ENCODE measurements around the gene MINK1. TPM values are rescaled to one million over a fixed set of nuclear protein-coding genes. Genes with fewer than 3 reads are reported as not detected.
A peak's percentile ranks its signal among the peaks of the same experiment; 100 is the strongest.

Gene MINK1
- total RNA-seq, 1 experiment from 2014 or later = 105 TPM

DNA sequence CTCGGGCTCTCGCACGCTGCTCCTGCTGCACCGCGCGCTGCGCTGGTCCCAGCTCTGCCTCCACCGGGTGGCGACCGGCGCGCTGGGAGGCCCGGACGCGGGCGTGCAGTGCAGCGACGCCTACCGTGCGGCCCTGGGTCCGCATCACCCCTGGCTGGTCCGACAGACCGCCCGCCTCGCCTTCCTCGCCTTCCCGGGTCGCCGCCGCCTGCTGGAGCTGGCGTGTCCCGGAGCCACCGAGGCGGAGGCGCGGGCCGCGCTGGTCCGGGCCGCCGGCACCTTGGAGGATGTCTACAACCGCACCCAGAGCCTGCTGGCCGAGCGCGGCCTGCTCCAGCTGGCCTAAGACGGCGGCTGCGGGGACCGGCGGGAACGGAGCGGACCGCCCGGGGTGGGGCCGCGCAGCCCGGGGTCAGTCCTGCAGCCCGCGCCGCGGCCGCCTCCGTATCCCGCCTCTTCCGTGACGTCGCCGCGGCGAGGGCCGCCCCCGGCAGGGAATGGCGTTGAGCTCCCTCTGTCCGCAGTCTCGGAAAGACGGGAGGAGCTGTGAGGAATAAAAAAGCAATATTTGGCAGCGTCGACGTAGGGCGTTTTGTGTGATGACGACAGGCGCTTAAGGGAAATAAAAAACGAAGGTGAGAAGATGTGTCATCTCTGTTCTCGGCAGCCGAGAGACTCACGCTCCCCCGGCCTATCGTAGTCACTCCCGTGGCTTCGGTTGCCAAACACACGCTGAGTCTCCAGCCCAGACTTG, 43.0 kb upstream of the MINK1 start (continued):
- TF ChIP-seq KAT7 (CRISPR knock-in tag; IDR thresholded peaks at IDR 0.05; ENCODE audit: borderline replicate concordance) (no peak), NFATC4 (CRISPR knock-in tag; IDR thresholded peaks at IDR 0.05) (no peak), GABPB1 (CRISPR knock-in tag; IDR thresholded peaks at IDR 0.05) (peak; percentile 59; the same call in 1 of the 2 replicates), ZNF121 (CRISPR knock-in tag; IDR thresholded peaks at IDR 0.05) (no peak), ZSCAN18 (CRISPR knock-in tag; IDR thresholded peaks at IDR 0.05) (no peak), OVOL2 (CRISPR knock-in tag; IDR thresholded peaks at IDR 0.05; ENCODE audit: borderline replicate concordance) (no peak), NR1H2 (CRISPR knock-in tag; IDR thresholded peaks at IDR 0.05) (no peak), SP1 (CRISPR knock-in tag; conservative IDR thresholded peaks at IDR 0.05) (peak; percentile 80), ZNF317 (CRISPR knock-in tag; IDR thresholded peaks at IDR 0.05; ENCODE audit: borderline replicate concordance, low read depth) (no peak), NR3C1 (CRISPR knock-in tag; conservative IDR thresholded peaks at IDR 0.05; ENCODE audit: low read depth) (no peak), GRHL2 (CRISPR knock-in tag; IDR thresholded peaks at IDR 0.05; ENCODE audit: insufficient replicate concordance, severe bottlenecking) (no peak), CREB1 (CRISPR knock-in tag; IDR thresholded peaks at IDR 0.05) (no peak), E2F1 (CRISPR knock-in tag; IDR thresholded peaks at IDR 0.05) (no peak), ETV6 (CRISPR knock-in tag; IDR thresholded peaks at IDR 0.05) (peak; percentile 84; the same call in 1 of the 2 replicates), TP53 (CRISPR knock-in tag; IDR thresholded peaks at IDR 0.05) (0 out of 2 replicates have a peak, but pooled peaks have one; percentile 35), ZNF396 (CRISPR knock-in tag; IDR thresholded peaks at IDR 0.05; ENCODE audit: borderline replicate concordance) (no peak), ELF4 (CRISPR knock-in tag; IDR thresholded peaks at IDR 0.05; ENCODE audit: low read depth) (peak; percentile 86; the same call in 1 of the 2 replicates), JUN (CRISPR knock-in tag; IDR thresholded peaks at IDR 0.05) (no peak), ESRRA (CRISPR knock-in tag; IDR thresholded peaks at IDR 0.05; ENCODE audit: borderline replicate concordance) (peak; percentile 65; the same call in 1 of the 2 replicates), ATF1 (CRISPR knock-in tag; IDR thresholded peaks at IDR 0.05) (no peak), TEAD4 (CRISPR knock-in tag; IDR thresholded peaks at IDR 0.05) (no peak), NR2C2 (CRISPR knock-in tag; IDR thresholded peaks at IDR 0.05) (no peak), CREM (CRISPR knock-in tag; IDR thresholded peaks at IDR 0.05) (peak; percentile 87), E2F5 (CRISPR knock-in tag; IDR thresholded peaks at IDR 0.05) (peak; percentile 83; the same call in 1 of the 2 replicates)
- TF ChIP-seq, protein P1, sequence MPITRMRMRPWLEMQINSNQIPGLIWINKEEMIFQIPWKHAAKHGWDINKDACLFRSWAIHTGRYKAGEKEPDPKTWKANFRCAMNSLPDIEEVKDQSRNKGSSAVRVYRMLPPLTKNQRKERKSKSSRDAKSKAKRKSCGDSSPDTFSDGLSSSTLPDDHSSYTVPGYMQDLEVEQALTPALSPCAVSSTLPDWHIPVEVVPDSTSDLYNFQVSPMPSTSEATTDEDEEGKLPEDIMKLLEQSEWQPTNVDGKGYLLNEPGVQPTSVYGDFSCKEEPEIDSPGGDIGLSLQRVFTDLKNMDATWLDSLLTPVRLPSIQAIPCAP (CRISPR knock-in tag; IDR thresholded peaks at IDR 0.05) = no peak
- TF ChIP-seq, protein P2, sequence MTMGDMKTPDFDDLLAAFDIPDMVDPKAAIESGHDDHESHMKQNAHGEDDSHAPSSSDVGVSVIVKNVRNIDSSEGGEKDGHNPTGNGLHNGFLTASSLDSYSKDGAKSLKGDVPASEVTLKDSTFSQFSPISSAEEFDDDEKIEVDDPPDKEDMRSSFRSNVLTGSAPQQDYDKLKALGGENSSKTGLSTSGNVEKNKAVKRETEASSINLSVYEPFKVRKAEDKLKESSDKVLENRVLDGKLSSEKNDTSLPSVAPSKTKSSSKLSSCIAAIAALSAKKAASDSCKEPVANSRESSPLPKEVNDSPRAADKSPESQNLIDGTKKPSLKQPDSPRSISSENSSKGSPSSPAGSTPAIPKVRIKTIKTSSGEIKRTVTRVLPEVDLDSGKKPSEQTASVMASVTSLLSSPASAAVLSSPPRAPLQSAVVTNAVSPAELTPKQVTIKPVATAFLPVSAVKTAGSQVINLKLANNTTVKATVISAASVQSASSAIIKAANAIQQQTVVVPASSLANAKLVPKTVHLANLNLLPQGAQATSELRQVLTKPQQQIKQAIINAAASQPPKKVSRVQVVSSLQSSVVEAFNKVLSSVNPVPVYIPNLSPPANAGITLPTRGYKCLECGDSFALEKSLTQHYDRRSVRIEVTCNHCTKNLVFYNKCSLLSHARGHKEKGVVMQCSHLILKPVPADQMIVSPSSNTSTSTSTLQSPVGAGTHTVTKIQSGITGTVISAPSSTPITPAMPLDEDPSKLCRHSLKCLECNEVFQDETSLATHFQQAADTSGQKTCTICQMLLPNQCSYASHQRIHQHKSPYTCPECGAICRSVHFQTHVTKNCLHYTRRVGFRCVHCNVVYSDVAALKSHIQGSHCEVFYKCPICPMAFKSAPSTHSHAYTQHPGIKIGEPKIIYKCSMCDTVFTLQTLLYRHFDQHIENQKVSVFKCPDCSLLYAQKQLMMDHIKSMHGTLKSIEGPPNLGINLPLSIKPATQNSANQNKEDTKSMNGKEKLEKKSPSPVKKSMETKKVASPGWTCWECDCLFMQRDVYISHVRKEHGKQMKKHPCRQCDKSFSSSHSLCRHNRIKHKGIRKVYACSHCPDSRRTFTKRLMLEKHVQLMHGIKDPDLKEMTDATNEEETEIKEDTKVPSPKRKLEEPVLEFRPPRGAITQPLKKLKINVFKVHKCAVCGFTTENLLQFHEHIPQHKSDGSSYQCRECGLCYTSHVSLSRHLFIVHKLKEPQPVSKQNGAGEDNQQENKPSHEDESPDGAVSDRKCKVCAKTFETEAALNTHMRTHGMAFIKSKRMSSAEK (CRISPR knock-in tag; IDR thresholded peaks at IDR 0.05; ENCODE audit: borderline replicate concordance) = no peak
- TF ChIP-seq, protein P3, sequence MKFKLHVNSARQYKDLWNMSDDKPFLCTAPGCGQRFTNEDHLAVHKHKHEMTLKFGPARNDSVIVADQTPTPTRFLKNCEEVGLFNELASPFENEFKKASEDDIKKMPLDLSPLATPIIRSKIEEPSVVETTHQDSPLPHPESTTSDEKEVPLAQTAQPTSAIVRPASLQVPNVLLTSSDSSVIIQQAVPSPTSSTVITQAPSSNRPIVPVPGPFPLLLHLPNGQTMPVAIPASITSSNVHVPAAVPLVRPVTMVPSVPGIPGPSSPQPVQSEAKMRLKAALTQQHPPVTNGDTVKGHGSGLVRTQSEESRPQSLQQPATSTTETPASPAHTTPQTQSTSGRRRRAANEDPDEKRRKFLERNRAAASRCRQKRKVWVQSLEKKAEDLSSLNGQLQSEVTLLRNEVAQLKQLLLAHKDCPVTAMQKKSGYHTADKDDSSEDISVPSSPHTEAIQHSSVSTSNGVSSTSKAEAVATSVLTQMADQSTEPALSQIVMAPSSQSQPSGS (CRISPR knock-in tag; IDR thresholded peaks at IDR 0.05; ENCODE audit: borderline replicate concordance, low read depth) = no peak
- TF ChIP-seq, protein P4, sequence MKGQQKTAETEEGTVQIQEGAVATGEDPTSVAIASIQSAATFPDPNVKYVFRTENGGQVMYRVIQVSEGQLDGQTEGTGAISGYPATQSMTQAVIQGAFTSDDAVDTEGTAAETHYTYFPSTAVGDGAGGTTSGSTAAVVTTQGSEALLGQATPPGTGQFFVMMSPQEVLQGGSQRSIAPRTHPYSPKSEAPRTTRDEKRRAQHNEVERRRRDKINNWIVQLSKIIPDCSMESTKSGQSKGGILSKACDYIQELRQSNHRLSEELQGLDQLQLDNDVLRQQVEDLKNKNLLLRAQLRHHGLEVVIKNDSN (CRISPR knock-in tag; IDR thresholded peaks at IDR 0.05) = no peak

Data from WTC11 (cell line).